NCI-H748 (cell line): ENCODE measurements around the gene MANSC1.

ENCODE experiments used
- DNase-seq: peaks from one replicate; lab custom pipeline; 2025; ENCODE audit not compliant: unreplicated experiment; lab: John Stamatoyannopoulos, UW

The MANSC1 gene

DNA sequence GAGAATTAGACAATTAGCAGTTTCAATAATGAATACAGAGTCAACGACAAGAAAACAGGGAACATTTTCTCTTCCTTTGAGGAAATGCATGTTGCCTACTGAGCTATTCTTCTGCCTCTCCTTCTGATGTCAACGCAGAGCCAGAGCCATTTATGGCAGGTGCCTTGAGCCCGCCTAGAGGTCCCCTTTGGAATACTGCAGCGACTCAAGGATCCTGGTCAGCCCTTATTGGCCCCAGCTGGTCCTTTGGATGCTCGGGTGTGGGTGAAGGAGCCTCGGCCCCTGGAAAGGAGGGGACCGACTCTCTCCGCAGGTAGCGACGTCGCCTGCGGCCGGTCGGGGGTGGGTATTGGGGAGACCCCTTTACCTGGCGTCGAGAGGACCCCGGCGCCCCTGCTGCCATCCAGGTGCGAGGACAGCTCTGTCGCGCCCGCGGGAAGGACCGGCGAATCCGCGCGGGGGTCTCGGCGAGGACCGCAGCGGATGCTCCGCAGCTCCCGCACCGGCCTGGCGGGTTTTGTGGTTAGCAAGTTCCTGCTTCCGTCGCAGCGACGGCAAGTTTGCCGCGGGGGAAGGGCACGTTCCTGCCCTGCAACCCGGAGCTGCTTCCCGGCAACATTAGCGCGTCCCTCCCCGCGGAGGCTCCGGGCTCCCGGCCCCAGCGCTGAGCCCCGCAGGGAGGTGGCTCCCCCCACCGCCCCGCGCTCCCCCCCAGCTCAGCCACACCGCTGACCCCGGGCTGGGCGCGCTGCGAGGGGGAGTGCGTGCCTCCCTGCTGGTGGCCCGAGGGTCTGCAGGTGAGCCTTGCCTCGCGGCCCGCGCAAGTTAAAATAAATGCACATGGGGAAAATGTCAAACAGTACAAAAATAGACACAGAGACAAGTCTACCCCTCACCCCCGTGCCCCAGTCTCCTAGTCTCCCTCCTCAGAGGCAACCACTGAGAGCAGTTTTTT, at the start of gene MANSC1:
MANSC1 (minus strand) TSS at position 532 of the 955 bp plus-strand sequence. CDS start 6,928 bp downstream, outside the sequence.
- DNase-seq = peak; percentile 74

DNA sequence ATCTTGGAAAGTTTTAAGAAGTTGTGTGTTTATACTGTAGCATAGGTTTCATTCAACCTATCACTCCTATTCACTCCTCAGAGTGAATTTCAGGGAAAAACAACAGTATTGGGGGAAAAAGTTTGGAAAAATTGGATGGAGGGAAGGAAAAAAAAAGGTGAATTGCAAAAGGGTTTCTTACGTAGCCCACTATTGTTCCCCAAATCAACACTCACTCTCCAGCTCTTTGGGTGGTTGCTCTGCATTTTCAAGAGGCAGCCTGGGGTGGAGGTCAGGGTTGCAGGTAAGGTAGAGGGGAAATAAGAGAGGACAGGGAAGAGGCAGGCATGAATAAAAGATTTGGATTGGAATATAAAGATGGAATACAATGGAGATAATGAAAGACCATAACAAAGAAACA, 49.1 kb upstream of the MANSC1 start:
- no peak for DNase-seq

DNA sequence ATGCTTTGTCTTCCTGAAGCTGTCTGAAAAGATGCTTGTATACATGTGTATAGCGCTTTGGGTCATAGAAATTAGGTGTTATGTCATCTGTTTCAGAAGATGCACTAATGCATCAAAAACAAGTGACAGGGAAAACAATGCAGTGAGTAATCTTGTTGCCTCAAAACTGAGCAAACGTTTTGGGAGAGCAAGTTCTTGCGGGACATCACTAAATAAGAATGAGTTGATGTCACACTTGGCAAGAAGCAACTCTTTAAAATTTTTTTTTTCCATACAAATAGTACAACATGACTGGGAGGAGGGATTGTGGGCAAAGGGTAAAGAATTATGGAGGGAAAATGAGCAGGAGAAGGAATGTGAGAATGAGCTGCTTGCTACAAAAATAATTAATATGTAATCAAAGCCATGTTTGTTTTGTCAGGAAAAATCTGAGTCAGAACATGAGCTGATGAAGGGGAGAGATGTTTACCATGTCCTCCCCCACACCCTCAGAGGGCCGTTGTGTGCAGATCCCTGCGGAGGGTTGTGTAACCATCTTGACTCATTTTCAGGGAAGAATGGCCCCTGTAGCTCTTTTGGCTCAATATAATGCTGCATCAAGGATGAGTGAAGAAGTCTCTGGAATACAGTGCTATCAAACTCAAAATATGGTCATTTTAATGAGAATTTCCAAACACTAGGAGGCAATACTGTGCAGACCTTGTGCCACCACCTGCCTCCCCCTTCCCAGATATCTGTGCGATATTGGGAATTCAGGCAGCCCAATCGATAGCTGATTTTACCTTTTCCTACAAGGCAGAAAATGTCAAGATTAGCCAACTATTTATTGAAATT, 48.2 kb upstream of the MANSC1 start:
- DNase-seq = peak; percentile 71

DNA sequence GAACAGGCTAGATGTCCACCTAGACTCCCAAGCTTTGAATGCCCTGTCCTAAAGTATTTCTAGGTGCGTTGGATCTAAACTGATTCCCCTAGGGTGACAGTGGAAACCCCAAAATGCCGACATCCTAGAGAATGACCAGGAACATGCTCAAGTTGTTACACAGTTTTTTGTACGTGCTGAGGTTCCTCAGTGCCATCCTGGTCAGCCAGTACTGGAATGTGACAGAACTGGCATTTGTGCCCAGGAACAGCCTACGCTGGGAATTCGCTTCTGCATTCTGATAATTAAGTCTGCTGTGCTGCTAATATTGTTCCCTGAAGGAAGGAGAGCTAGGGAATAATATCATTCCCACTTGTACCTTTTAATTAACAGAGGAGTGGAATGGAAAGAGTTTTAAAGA, 47.1 kb upstream of the MANSC1 start:
- no peak for DNase-seq

DNA sequence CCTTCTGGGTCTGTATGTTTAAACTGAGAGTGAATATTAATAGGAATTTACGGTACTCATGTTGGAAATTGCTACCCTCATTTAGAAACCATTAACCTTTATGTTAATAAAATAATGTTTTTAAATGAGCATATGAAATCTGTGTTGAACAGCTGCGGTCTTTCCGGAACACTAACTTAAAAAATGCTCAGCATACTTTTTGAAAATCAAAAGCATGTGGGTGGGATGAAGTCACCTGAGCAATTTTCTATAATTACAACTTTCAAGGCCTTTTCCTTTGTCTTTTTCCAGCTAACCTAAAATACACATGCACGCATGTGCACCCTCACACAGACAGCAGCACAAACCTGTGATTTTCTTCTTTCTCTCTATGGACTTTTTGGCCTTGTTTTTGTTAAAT, 46.7 kb upstream of the MANSC1 start:
- DNase-seq = peak; percentile 49

DNA sequence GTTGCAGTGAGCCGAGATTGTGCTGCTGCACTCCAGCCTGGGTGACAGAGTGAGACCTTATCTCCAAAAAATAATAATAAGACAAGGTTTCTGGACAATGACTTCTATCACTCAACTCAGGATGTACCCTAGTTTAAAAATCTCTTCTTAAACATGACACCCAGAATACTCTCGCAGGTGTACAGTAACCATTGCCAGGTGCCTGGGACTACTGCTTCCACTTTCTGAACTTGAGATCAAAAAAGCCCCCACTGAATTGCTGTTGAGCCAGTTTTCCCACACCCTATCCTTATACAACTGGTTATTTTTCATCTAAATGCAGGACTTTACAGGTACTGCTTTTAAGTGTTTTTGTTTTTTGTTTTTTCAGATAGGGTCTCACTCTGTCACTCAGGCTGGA, 43.1 kb upstream of the MANSC1 start:
- DNase-seq = no peak

DNA sequence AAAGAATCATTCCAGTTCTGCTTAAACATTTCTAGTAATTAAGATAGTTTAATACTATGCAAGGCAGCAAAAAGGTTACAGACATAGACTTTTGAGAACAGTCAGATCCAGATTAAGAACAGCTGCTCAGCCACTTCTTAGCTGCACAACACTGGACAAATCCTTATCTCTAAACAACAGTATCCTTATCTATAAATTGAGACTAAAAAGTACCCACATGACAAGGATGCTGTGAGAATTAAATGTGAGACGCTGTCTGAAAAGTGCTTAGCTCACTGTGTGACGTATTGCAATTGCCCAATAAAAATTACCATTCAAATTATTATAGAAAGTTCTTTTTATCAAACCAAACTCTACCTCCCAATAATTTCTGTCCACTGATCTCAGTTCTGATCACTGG, 42.4 kb upstream of the MANSC1 start:
- DNase-seq = no peak

DNA sequence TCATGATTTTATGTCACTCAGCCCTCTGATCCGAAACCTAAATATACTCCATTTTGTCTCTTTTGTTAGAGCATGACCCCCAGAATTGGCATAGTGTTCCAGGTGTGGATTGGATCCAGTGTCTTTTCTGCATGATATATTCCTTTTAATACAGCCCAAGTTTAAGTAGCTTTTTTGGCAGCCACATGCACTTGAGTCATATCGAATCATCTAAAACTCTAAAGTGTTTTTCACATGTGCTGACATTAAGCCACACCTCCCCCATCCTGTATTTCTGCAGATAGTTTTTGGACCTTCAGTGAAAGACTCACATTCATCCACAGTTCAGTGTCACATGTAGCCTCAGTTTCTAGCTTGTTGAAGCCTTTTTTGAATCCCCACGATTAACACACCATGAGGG, 37.5 kb upstream of the MANSC1 start:
- no peak for DNase-seq

DNA sequence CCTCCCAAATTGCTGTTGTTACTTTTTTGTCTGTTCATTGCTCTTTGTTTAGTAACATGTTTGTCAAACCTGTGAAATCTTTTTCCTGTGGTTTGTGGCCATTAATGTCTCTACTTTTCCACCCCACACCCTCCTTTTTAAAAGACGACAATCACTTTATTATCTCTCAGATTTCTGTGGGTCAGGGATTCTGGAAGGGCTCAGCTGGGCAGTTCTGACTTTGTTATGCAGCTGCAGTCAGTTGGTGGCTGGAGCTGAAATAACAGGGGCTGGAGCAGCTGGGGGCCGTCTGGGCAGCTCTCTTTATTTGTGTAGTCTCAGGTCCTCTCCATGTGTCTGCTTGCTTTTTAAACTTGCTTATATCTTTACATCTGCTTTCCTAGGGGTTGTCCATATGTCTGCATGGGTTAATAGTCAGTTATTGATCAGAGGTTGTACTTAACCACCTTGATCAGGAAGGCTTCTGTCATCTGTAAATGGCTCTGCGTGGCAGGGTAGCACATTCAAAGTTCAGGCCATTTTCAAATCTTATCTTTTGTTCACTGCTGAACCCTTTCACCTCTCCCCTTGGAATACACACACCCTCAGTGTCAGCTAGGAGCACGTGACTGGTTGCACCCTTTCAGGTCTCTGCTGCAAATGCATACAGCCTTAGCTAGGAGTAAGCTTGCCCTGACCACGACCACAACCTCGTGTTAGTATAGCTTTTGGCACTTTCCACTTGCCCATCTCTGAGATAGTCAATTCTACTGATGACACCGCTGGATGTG, 34.7 kb upstream of the MANSC1 start:
- peak; percentile 47 for DNase-seq

DNA sequence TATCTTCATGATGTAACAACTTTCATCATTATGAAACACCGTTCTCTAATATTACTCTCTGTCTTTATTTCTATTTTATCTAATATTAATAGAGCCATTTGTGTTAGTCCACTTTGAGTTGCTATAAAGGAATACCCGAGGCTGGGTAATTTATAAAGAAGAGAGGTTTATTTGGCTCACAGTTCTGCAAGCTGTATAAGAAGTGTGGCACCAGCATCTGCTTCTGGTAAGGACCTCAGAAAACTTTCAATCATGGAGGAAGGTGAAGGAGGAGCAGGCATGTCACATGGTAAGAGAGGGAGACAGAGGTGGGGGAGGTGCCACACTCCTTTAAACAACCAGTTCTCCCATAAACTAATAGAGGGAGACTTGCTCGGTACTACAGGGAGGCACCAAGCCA, 31.9 kb upstream of the MANSC1 start:
- no peak for DNase-seq

DNA sequence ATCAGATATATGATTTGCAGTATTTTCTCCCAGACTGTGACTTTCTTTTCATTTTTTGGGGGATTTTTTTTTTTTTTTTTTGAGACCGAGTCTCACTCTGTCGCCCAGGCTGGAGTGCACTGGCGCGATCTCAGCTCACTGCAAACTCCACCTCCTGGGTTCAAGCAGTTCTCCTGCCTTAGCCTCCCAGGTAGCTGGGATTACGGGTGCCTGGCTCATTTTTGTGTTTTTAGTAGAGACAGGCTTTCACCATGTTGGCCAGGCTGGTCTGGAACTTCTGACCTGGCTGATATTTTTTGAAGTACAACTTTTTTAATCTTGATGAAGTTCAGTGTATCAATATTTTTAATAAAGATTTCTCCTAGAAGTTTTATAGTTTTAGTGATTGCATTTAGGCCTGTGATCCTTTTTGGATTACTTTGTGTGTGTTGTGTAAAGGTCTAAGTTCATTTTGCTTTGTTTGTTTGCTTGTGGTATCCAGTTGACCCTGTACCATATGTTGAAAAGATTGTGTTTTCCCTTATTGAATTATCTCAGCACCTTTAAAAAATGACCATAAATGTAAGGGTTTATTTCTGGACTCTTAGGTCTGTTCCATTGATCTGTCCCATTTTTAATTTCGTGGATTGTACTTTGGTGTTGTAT, 31.0 kb upstream of the MANSC1 start:
- no peak for DNase-seq

DNA sequence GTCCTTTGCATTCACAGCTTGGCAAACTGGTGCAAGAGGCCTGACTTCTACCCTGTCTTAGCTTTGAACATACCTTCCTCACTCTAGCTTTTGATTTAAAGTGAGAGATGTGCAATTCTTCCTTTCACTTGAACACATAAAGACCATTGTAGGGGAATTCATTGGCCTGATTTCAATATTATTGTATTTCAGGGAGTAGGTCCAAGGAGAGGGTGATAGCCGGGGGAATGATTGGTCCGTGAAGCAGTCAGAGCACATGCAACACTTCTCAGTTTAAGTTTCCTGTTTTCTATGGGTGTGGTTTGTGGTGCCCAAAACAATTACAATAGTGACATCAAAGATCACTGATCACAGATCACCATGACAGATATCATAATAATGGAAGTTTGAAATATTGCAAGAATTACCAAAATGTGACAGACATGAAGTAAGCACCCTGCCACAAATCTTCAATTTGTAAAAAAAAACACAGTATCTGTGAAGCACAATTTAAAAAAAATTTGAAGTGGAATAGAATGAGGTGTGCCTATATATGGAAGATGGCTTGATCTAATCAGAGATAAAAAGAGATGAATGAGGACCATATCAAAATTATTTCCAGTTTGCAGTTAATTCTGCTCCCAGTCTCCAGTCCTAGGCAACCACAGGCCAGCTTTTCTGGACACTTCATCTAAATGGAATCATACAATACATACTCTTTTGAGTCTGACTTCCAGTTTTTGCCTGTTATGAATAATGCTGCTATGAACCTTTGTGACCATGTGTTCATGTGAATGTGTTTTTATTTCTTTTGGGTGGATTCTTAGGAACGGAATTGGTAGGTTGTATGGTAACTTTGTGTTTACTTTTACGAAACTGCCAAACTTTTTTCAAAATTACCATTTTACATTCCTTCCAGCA, 30.0 kb upstream of the MANSC1 start:
- DNase-seq = peak; percentile 6

DNA sequence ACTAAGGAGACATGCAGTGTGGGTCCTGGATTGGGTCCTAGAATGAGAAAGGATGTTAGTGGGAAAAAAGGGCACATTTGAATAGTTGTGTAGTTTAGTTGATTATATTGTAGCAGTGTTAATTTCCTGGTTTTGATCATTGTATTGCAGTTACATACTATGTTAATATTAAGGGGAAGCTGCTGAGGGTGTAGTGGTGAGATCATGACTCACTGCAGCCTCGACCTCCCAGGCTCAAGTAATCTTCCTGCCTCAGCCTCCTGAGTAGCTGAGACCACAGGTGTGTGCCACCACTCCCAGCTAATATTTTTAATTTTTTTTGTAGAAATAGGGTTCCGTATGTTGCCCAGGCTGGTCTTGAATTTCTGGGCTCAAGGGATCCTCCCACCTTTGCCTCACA, 28.6 kb upstream of the MANSC1 start:
- DNase-seq = no peak

DNA sequence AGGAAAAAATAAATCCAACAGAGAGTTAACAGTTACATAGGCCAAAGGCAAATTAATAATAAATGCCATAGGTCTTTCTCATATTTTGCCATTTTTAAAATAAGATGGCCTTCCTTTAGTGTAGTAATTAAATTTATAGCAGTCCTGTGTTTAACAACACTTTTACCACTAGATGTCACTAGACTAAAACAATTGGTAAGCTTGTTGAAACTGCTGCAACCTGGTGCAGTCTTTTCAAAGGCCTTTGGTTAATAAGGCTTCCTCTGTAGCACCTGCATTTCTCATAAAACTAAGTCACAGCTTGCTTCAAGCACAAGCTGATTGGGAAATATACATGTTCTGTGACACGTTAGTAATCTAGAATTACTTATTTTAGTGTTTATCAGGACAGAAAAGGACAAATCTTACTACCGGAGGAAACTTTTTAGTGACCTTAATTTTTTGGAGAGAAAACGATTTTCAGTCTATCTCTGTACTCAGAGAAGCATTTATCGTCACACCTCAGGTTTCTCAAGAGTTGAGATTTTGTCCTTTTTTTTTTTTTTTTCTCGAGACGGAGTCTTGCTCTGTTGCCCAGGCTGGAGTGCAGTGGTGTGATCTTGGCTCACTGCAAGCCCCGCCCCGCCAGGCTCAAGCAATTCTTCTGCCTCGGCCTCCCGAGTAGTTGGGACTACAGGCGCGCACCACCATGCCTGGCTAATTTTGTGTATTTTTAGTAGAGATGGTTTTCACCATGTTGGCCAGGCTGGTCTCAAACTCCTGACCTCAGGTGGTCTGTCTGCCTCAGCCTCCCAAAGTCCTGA, 26.8 kb upstream of the MANSC1 start:
- peak; percentile 86 for DNase-seq

DNA sequence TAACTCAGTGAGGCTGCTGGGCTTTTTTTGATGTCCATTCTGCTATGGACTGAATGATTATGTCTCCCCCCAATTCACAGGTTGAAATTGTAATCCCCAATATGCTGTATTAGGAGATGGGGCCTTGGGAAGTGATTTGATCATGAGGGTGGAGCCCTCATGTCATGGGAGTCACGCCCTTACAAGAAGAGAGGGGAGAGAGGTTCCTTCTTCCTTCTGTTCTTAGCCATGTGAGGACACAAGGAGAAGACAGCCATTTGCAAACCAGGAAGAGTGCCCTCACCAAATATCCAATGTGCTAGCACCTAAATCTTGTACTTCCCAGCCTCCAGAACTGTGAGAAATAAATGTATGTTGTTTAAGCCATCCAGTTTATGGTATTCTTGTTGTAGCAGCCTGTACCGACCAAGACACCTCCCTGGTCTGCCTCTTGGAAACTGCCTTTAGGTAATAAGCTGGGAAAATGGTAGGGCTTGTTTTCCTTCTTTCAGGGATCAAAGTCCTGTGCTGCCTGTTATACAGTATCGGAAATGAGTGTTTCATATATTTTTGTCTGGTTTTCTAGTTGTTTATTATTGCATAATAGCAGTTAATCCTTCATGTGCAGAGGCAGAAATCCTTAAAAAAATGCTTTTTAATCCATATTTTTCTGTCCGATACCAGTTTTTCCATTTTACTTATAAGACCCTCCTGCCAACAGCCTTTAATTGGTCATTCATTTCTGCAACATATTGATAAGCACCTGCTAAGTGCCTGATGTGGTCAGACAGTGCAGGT, 23.1 kb upstream of the MANSC1 start:
- DNase-seq = no peak

DNA sequence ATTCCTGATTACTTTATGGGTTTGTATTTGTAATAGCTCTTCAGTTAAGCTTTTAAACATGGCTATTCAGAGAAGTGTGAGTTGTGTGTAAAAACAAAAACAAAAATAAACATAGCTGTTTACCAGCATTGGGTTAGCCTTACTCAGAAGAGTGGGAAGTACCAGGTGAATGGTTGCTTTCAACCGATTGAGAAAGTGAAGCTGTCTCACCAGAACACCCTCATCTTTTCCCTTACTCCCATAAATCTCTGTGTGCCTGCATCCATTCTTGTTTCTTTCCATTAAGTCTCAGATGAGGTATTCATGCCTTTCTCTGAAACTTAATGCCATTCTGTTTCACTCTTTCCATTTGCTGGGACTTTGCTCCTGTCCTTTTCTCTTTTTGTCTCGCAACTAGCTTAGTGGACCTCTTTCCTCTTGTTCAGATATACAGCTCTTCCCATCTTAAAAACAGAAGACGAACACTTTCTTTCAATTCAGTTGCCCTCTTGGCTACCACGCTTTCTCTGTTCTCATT, 17.5 kb upstream of the MANSC1 start:
- no peak for DNase-seq

DNA sequence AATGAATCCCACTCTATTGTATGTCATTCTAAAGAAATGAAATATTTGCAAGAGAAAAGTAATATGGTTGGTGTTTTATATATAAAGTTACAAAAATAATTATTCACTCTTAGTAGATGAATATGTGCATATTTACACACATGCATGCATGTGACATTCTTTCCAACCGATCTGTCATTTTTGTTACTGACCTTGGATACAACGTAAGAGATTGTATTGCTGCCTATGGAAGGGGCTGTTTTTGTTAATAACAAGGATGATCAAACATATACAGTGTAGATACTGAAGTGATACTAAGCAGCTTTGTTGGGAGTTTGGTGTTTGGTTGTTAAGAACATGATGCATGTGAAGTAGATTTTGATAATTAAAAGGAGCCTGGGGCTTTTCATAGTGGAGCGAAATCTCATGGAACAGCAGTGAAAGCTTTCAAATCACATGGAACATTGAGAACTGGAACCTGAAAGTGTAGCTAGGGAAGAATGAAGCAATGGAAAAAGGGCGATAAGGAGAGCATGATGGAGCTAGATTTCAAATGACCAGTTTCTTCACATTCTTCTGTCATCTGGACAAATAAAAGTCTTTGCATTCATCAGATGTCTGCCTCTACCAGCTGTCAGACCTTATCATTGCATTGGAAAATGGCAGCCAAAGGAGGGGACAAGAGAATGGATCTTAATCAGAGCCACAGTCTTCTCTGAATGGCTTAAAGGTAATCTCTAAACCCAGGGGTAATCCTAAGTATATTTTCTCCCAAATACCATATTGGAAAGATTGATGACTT, 16.8 kb upstream of the MANSC1 start:
- DNase-seq = no peak
